NT2/D1 (cell line): ENCODE measurements around the gene GID8.

Source experiments
- DNase-seq: peaks from one replicate; pipeline ENCODE4 v3.0.0-alpha.2; 2011; ENCODE audit warnings: low read depth, low spot score
- H3K27me3 ChIP-seq: 2 replicates; pipeline ENCODE4 v1.6.0; 2011; ENCODE audit warnings: mild to moderate bottlenecking; ENCODE audit not compliant: insufficient read length, insufficient read depth
- H3K36me3 ChIP-seq: 2 replicates; pipeline ENCODE4 v1.6.1; 2011; ENCODE audit warnings: mild to moderate bottlenecking, low read length, mixed read lengths; ENCODE audit not compliant: insufficient read depth, insufficient read length
- H3K4me1 ChIP-seq: 2 replicates; pipeline ENCODE4 v1.5.1; 2011; ENCODE audit not compliant: insufficient read depth, insufficient read length
- H3K4me3 ChIP-seq: 2 replicates; pipeline ENCODE4 v1.5.1; 2011; ENCODE audit warnings: low read depth; ENCODE audit not compliant: insufficient read length
- H3K9ac ChIP-seq: 2 replicates; pipeline ENCODE4 v1.6.0; 2011; ENCODE audit warnings: low read depth; ENCODE audit not compliant: insufficient read length
- H3K9me3 ChIP-seq: 2 replicates; pipeline ENCODE4 v1.5.1; 2011; ENCODE audit warnings: mild to moderate bottlenecking, low read length; ENCODE audit not compliant: insufficient read depth
- SUZ12 ChIP-seq: IDR thresholded peaks from 2 replicates; pipeline ENCODE4 v1.6.1; 2011; ENCODE audit not compliant: insufficient read length, insufficient read depth; ENCODE audit errors: extremely low read depth
- YY1 ChIP-seq: IDR thresholded peaks from 2 replicates; pipeline ENCODE4 v1.6.1; 2011; ENCODE audit not compliant: insufficient read length, insufficient read depth
- ZNF274 ChIP-seq: IDR thresholded peaks from 2 replicates; pipeline ENCODE4 v1.6.1; 2011; ENCODE audit warnings: mild to moderate bottlenecking, low read depth, low read length

The GID8 gene

GRCh38 chr20:62905536-62906117 is 32.3 kb upstream of the GID8 start:
- Histone ChIP-seq H3K4me3 (no peak overlapping the region), H3K4me1 (peaks cover 6% of the 10 kb centered on the region), H3K9me3 (no peaks in the 10 kb centered on the region), H3K27me3 (no peaks in the 10 kb centered on the region), H3K9ac (no peak overlapping the region), H3K36me3 (peaks cover 96% of the 10 kb centered on the region)
- TF ChIP-seq YY1 (no peak), SUZ12 (no peak), ZNF274 (no peak)
- no peak for DNase-seq

GRCh38 chr20:62906209-62906608 is 31.7 kb upstream of the GID8 start:
- no peaks in the 10 kb centered on the region for H3K9me3 ChIP-seq
- no peaks in the 10 kb centered on the region for H3K27me3 ChIP-seq
- no peak for DNase-seq
- peaks cover 3% of the 10 kb centered on the region for H3K4me1 ChIP-seq
- peaks cover 99% of the 10 kb centered on the region for H3K36me3 ChIP-seq
- TF ChIP-seq SUZ12 (no peak), YY1 (no peak), ZNF274 (no peak)
- H3K9ac ChIP-seq, result no peak overlapping the region
- no peak overlapping the region for H3K4me3 ChIP-seq

- TF ChIP-seq SUZ12 (no peak), ZNF274 (no peak), YY1 (no peak)
- H3K36me3 ChIP-seq, result peaks cover 99% of the 10 kb centered on the region
Measured at GRCh38 chr20:62906647-62907375, 31.1 kb upstream of the GID8 start.

GRCh38 chr20:62907384-62908317 is 30.3 kb upstream of the GID8 start:
- peaks cover 3% of the 10 kb centered on the region for H3K4me1 ChIP-seq
- no peak for DNase-seq
- no peaks in the 10 kb centered on the region for H3K27me3 ChIP-seq
- no peak overlapping the region for H3K4me3 ChIP-seq
- no peaks in the 10 kb centered on the region for H3K9me3 ChIP-seq
- H3K36me3 ChIP-seq, result peaks cover 98% of the 10 kb centered on the region
- H3K9ac ChIP-seq, result no peak overlapping the region
- TF ChIP-seq YY1, result no peak

More at GRCh38 chr20:62906647-62907375, 31.1 kb upstream of the GID8 start:
- Histone ChIP-seq H3K4me3 (no peak overlapping the region), H3K27me3 (no peaks in the 10 kb centered on the region), H3K4me1 (peaks cover 3% of the 10 kb centered on the region), H3K9ac (no peak overlapping the region), H3K9me3 (no peaks in the 10 kb centered on the region)
- DNase-seq, result no peak

- Histone ChIP-seq H3K36me3 (peaks cover 98% of the 10 kb centered on the region), H3K9ac (no peak overlapping the region)
- DNase-seq, result no peak
Measured at GRCh38 chr20:62908971-62909791, 28.8 kb upstream of the GID8 start.

GRCh38 chr20:62910217-62910766 is 27.7 kb upstream of the GID8 start:
- H3K36me3 ChIP-seq, result peaks cover 92% of the 10 kb centered on the region
- no peaks in the 10 kb centered on the region for H3K9me3 ChIP-seq
- H3K27me3 ChIP-seq, result no peaks in the 10 kb centered on the region
- no peak overlapping the region for H3K9ac ChIP-seq
- no peak for DNase-seq
- TF ChIP-seq ZNF274 (no peak), YY1 (no peak), SUZ12 (no peak)
- peaks cover 2% of the 10 kb centered on the region for H3K4me1 ChIP-seq
- no peak overlapping the region for H3K4me3 ChIP-seq

More at GRCh38 chr20:62908971-62909791, 28.8 kb upstream of the GID8 start:
- Histone ChIP-seq H3K4me3 (no peak overlapping the region), H3K27me3 (no peaks in the 10 kb centered on the region), H3K9me3 (no peaks in the 10 kb centered on the region), H3K4me1 (no peaks in the 10 kb centered on the region)
- TF ChIP-seq SUZ12 (no peak), ZNF274 (no peak), YY1 (no peak)
